H9 (cell line): Measurements from ENCODE around the gene SHMT2. TPM values are rescaled to one million over a fixed set of nuclear protein-coding genes. Genes with fewer than 3 reads are reported as not detected.

Source experiments
- DNase-seq: peaks from one replicate; pipeline ENCODE4 v3.0.0-alpha.2; 2017
- H2AFZ ChIP-seq: one replicate; pipeline ENCODE4 v1.6.1; 2013; ENCODE audit warnings: mild to moderate bottlenecking, low read length, control low read depth, moderate library complexity
- H2AK5ac ChIP-seq: 2 replicates; pipeline ENCODE4 v1.6.1; 2013; ENCODE audit warnings: low read length, control low read depth, mixed read lengths; ENCODE audit not compliant: insufficient read length
- H2BK120ac ChIP-seq: one replicate; pipeline ENCODE4 v1.6.1; 2013; ENCODE audit warnings: low read depth, mild to moderate bottlenecking, low read length, control low read depth, inconsistent platforms; ENCODE audit not compliant: poor library complexity, severe bottlenecking
- H2BK12ac ChIP-seq: 2 replicates; pipeline ENCODE4 v1.6.1; 2013; ENCODE audit warnings: low read length, control low read depth, mixed read lengths, low read depth; ENCODE audit not compliant: insufficient read length
- H2BK15ac ChIP-seq: 2 replicates; pipeline ENCODE4 v1.6.1; 2013; ENCODE audit warnings: low read depth, low read length, control low read depth
- H2BK20ac ChIP-seq: one replicate; pipeline ENCODE4 v1.6.1; 2013; ENCODE audit warnings: low read depth, mild to moderate bottlenecking, low read length, control low read depth, inconsistent platforms; ENCODE audit not compliant: poor library complexity, severe bottlenecking
- H2BK5ac ChIP-seq: 2 replicates; pipeline ENCODE4 v1.6.1; 2013; ENCODE audit warnings: low read length, control low read depth, mixed read lengths; ENCODE audit not compliant: insufficient read length
- H3K14ac ChIP-seq: 2 replicates; pipeline ENCODE4 v1.6.1; 2013; ENCODE audit warnings: low read length, control low read depth; ENCODE audit not compliant: insufficient read depth
- H3K18ac ChIP-seq: 2 replicates; pipeline ENCODE4 v1.6.1; 2013; ENCODE audit warnings: low read depth, mild to moderate bottlenecking, mixed read lengths, low read length, control low read depth; ENCODE audit not compliant: insufficient read length
- H3K23ac ChIP-seq: 2 replicates; pipeline ENCODE4 v1.6.1; 2013; ENCODE audit warnings: low read length, control low read depth, mixed read lengths, low read depth; ENCODE audit not compliant: insufficient read length
- H3K23me2 ChIP-seq: 2 replicates; pipeline ENCODE4 v1.6.1; 2013; ENCODE audit warnings: low read depth, mild to moderate bottlenecking, mixed read lengths, low read length, control low read depth; ENCODE audit not compliant: insufficient read length, poor library complexity, severe bottlenecking
- H3K27ac ChIP-seq: 2 replicates; pipeline ENCODE4 v1.5.1; 2013; ENCODE audit warnings: low read length, control low read depth, mixed read lengths, low read depth; ENCODE audit not compliant: insufficient read length
- H3K27me3 ChIP-seq: 2 replicates; pipeline ENCODE4 v1.6.1; 2013; ENCODE audit warnings: low read length, control low read depth, inconsistent platforms; ENCODE audit not compliant: insufficient read depth
- H3K4ac ChIP-seq: 2 replicates; pipeline ENCODE4 v1.6.1; 2013; ENCODE audit warnings: low read depth, mild to moderate bottlenecking, control low read depth, inconsistent platforms, low read length, moderate library complexity
- H3K4me1 ChIP-seq: 2 replicates; pipeline ENCODE4 v1.6.1; 2013; ENCODE audit warnings: low read length, control low read depth, inconsistent platforms; ENCODE audit not compliant: insufficient read depth
- H3K4me2 ChIP-seq: 2 replicates; pipeline ENCODE4 v1.6.1; 2013; ENCODE audit warnings: low read length, control low read depth, mixed read lengths; ENCODE audit not compliant: insufficient read length, insufficient read depth
- H3K56ac ChIP-seq: 2 replicates; pipeline ENCODE4 v1.6.1; 2013; ENCODE audit warnings: low read depth, mild to moderate bottlenecking, mixed read lengths, low read length, control low read depth; ENCODE audit not compliant: insufficient read length
- H3K79me1 ChIP-seq: 2 replicates; pipeline ENCODE4 v1.6.1; 2013; ENCODE audit warnings: low read depth, mild to moderate bottlenecking, moderate library complexity, low read length, control low read depth, inconsistent platforms; ENCODE audit not compliant: insufficient read depth, poor library complexity, severe bottlenecking
- H3K79me2 ChIP-seq: 2 replicates; pipeline ENCODE4 v1.6.1; 2013; ENCODE audit warnings: low read length, control low read depth, inconsistent platforms; ENCODE audit not compliant: insufficient read depth
- H3K9ac ChIP-seq: 2 replicates; pipeline ENCODE4 v1.6.1; 2013; ENCODE audit warnings: low read length, control low read depth, mixed read lengths; ENCODE audit not compliant: insufficient read length; ENCODE audit errors: extremely low read depth
- H3K9me3 ChIP-seq: one replicate; pipeline ENCODE4 v1.6.1; 2013; ENCODE audit warnings: low read depth, low read length, inconsistent platforms; ENCODE audit not compliant: control insufficient read depth
- H3T11ph ChIP-seq: one replicate; pipeline ENCODE4 v1.6.1; 2013; ENCODE audit warnings: mild to moderate bottlenecking, low read length, control low read depth, inconsistent platforms
- H4K20me1 ChIP-seq: one replicate; pipeline ENCODE4 v1.6.1; 2013; ENCODE audit not compliant: control insufficient read depth, insufficient read length, insufficient read depth
- H4K5ac ChIP-seq: 2 replicates; pipeline ENCODE4 v1.6.1; 2013; ENCODE audit warnings: low read depth, mild to moderate bottlenecking, mixed read lengths, low read length, control low read depth; ENCODE audit not compliant: insufficient read length
- H4K8ac ChIP-seq: replicated peaks from 2 replicates; pipeline ENCODE4 v1.6.1; 2013; ENCODE audit warnings: low read length, control low read depth, mixed read lengths, low read depth; ENCODE audit not compliant: insufficient read length
- H4K91ac ChIP-seq: 2 replicates; pipeline ENCODE4 v1.6.1; 2013; ENCODE audit warnings: low read depth, mild to moderate bottlenecking, moderate library complexity, mixed read lengths, low read length, control low read depth; ENCODE audit not compliant: insufficient read length
- H3K27ac Mint-ChIP-seq, 3 experiments: 2 replicates in 2 of 3; 3 replicates in 1 of 3; pipeline ENCODE4 v1.8.0; 2020 to 2021; ENCODE audit warnings: mixed read lengths in 3 of 3, mild to moderate bottlenecking in 1 of 3, moderate library complexity in 1 of 3
- H3K27me3 Mint-ChIP-seq: 2 replicates; pipeline ENCODE4 v1.8.0; 2021; ENCODE audit warnings: low read depth, mild to moderate bottlenecking, moderate library complexity, mixed read lengths
- H3K36me3 Mint-ChIP-seq, 3 experiments: 2 replicates in 2 of 3; 3 replicates in 1 of 3; pipeline ENCODE4 v1.8.0; 2020 to 2021; ENCODE audit warnings: low read depth in 3 of 3, mixed read lengths in 3 of 3; ENCODE audit not compliant: insufficient read depth in 1 of 3
- H3K4me1 Mint-ChIP-seq, 2 experiments: 2 replicates each; pipeline ENCODE4 v1.8.0; 2020; ENCODE audit warnings: mixed read lengths in 2 of 2
- H3K4me3 Mint-ChIP-seq, 2 experiments: 2 replicates in 1 of 2; 3 replicates in 1 of 2; pipeline ENCODE4 v1.8.0; 2020 to 2021; ENCODE audit warnings: mild to moderate bottlenecking in 2 of 2, mixed read lengths in 2 of 2, moderate library complexity in 1 of 2
- H3K9me3 Mint-ChIP-seq, 2 experiments: 2 replicates in 1 of 2; 3 replicates in 1 of 2; pipeline ENCODE4 v1.8.0; 2020; ENCODE audit warnings: mild to moderate bottlenecking in 2 of 2, mixed read lengths in 2 of 2, moderate library complexity in 1 of 2
- CTCF ChIP-seq: fragments of 200-600 bp; sonication (generic); conservative IDR thresholded peaks from 3 replicates; pipeline ENCODE4 v1.8.0; 2021; ENCODE audit warnings: antibody characterized with exemption, mild to moderate bottlenecking
- WGBS: extraction: QIAGEN DNeasy Blood & Tissue Kit; methylation state at CpG from one replicate; pipeline ENCODE4 v1.1.7; 2013; ENCODE audit warnings: missing lambda C conversion rate, low lambda C conversion rate, mixed read lengths; ENCODE audit not compliant: insufficient read length; ENCODE audit errors: extremely low coverage; 5-methylcytosine and 5-hydroxymethylcytosine counted together
- total RNA-seq: library from RNA; stranded (reverse); gene quantifications from 2 replicates; pipeline ENCODE4 v1.2.1, GENCODE V29; 2021

SHMT2 gene
- total RNA-seq, 1 experiment from 2014 or later: 260 TPM

GRCh38 chr12:57243521-57244311 lies 14.2 kb downstream of the SHMT2 start:
- no peak overlapping the region for H2BK12ac ChIP-seq
- 0 out of 2 replicates have a peak, but pooled peaks cover 4% of the 10 kb centered on the region for H3K4me1 ChIP-seq
- no peak overlapping the region for H2AK5ac ChIP-seq
- H3K14ac ChIP-seq: no peak overlapping the region
- H2BK5ac ChIP-seq: no peak overlapping the region
- Mint-ChIP-seq H3K27me3 (peaks cover 58% of the 10 kb centered on the region), H3K4me3 (peak overlapping the region; percentile 74 to 84), H3K36me3 (peaks cover 0 to 3% (median 2%) of the 10 kb centered on the region in 3 experiments; a peak in 2 of 7 replicates), H3K27ac (no peak overlapping the region), H3K4me1 (peaks cover 55 to 64% of the 10 kb centered on the region in 2 experiments), H3K9me3 (no peaks in the 10 kb centered on the region)
- no peak overlapping the region for H4K91ac ChIP-seq
- no peak overlapping the region for H3K4ac ChIP-seq
- H2AFZ ChIP-seq: no peak overlapping the region
- no peaks in the 10 kb centered on the region for H3K79me2 ChIP-seq
- H3K4me2 ChIP-seq: peak overlapping the region; percentile 44
- no peak overlapping the region for H4K8ac ChIP-seq
- no peak overlapping the region for H4K5ac ChIP-seq
- H3K9me3 ChIP-seq: no peaks in the 10 kb centered on the region
- H3K9ac ChIP-seq: no peak overlapping the region
- no peaks in the 10 kb centered on the region for H4K20me1 ChIP-seq
- H3K23me2 ChIP-seq: peaks cover 20% of the 10 kb centered on the region
- no peak overlapping the region for H3K23ac ChIP-seq
- no peak overlapping the region for H3K18ac ChIP-seq
- WGBS: no CpG with 5 or more reads among the region's 41 CpGs
- peak; percentile 96 for DNase-seq
- H3K56ac ChIP-seq: no peak overlapping the region
- H2BK15ac ChIP-seq: no peak overlapping the region
- peak; percentile 94 for TF ChIP-seq CTCF
- no peak overlapping the region for H3T11ph ChIP-seq
- H2BK20ac ChIP-seq: no peak overlapping the region
- H3K27me3 ChIP-seq: peaks cover 32% of the 10 kb centered on the region
- no peak overlapping the region for H3K27ac ChIP-seq
- no peak overlapping the region for H2BK120ac ChIP-seq
- no peaks in the 10 kb centered on the region for H3K79me1 ChIP-seq
